Muscle of leg (tissue), 11 donors: ENCODE results near the gene ATP8A2. TPM values are rescaled to one million over a fixed set of nuclear protein-coding genes. Genes with fewer than 3 reads are reported as not detected.
"Not testable (repeated sequence)": the region's sequence is repeated elsewhere in the genome, so short reads cannot be mapped to it uniquely, and the experiment has no call there.

Source experiments
- DNase-seq: peaks from one replicate; pipeline ENCODE4 v3.0.0; 2013
- H3K27ac ChIP-seq: one replicate; pipeline ENCODE4 v1.5.1; 2013; ENCODE audit warnings: mild to moderate bottlenecking, low read length, control low read depth
- H3K27me3 ChIP-seq: one replicate; pipeline ENCODE4 v1.6.1; 2013; ENCODE audit warnings: low read length; ENCODE audit not compliant: control insufficient read depth, insufficient read depth
- H3K36me3 ChIP-seq: one replicate; pipeline ENCODE4 v1.6.1; 2013; ENCODE audit warnings: low read length; ENCODE audit not compliant: control insufficient read depth, insufficient read depth
- H3K4me1 ChIP-seq: one replicate; pipeline ENCODE4 v1.6.1; 2013; ENCODE audit warnings: low read length; ENCODE audit not compliant: control insufficient read depth, insufficient read depth
- H3K4me3 ChIP-seq: one replicate; pipeline ENCODE4 v1.5.1; 2013; ENCODE audit warnings: low read length, control low read depth
- H3K9me3 ChIP-seq: replicated peaks from 2 replicates; pipeline ENCODE4 v1.6.1; 2013; ENCODE audit warnings: low read depth, low read length; ENCODE audit not compliant: control insufficient read depth
- WGBS: methylation state at CpG from one replicate; pipeline ENCODE4 v1.1.5; 2013; ENCODE audit warnings: missing lambda C conversion rate; ENCODE audit not compliant: insufficient coverage; 5-methylcytosine and 5-hydroxymethylcytosine counted together
- polyA plus RNA-seq, 8 donors: library from polyadenylated mRNA; unstranded; fragments of 120-200 nt; gene quantifications; one replicate each; pipeline versions ENCODE4 v1.2.1 to v1.2.3, GENCODE V29; 2013; ENCODE audit warnings: inconsistent platforms in 1 of 8, low replicate concordance in 1 of 8; ENCODE audit not compliant: insufficient read length in 8 of 8, insufficient read depth in 1 of 8
- total RNA-seq: library from RNA; stranded (reverse); fragments of 120-200 nt; gene quantifications from one replicate; pipeline ENCODE4 v1.2.4, GENCODE V29; 2013

ATP8A2 gene
- total and polyA plus RNA-seq, 9 donors, result 0.89 to 2.9 (median 1.6) TPM

DNA sequence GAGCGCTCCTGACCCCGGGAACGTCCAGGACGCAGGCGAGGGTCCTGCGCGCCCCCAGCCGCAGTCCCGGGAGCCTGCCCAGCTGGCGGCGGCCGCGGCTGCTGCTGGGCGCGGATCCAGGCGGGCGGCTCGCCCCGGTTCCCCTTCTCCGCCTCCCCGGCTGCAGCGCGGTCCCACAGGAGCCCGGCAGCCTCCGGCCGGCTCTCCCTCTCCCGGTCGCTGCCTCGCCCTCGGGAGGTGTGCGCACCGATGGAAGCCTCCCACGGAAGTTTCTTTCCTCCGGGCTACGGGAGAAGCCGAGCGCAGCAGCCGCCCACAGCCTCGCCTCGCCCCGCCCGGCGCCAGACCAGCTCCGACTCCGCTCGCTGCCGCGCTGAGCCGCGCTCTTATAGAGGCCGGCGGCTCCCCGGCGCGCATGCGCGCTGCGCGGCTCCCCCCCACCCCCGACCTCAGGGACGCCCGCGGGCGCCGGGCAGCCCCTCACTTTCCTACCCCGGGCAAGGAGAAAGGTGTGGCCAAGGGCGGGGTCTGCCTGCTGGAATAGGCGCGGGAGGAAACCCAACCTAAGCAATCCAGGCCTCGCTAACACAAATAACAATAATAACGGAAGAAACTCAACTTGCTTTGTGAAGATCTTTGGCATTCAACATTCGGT lies 680.0 kb downstream of the ATP8A2 start, which contains the start of gene SHISA2:
Gene SHISA2, minus strand, starts transcription at position 360 of the 655 bp plus-strand sequence. CDS start 1,041 bp downstream, outside the sequence.
- Histone ChIP-seq H3K9me3 (no peaks in the 10 kb centered on the region), H3K27me3 (peaks cover 15% of the 10 kb centered on the region), H3K27ac (peak within 1 kb of the TSS; percentile 81), H3K36me3 (peaks cover 4% of the 10 kb centered on the region), H3K4me3 (peak within 1 kb of the TSS; percentile 68), H3K4me1 (peaks cover 30% of the 10 kb centered on the region)
- 0% methylated on average over 70 of the region's 72 CpGs for WGBS
- peak; percentile 85 for DNase-seq

DNA sequence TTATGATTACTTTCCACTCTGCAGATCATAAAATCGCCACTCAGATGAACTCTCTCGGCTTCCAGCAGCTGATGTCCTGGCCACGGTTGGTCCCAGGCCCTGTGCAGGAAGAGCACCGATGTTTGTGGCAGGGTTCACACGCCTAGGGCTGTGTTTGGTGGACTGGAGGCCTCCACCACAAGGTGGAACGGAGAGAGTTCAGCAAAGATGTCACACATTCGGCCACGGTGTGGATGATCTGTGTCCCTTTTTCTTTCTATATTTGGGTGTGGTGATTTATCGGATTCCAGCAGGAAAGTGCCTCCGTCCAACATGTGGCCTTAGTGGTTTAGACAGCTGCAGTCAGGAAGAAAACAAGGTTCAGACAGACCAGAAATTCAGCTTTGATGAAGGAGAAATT lies 680.6 kb downstream of the ATP8A2 start:
- no peaks in the 10 kb centered on the region for H3K9me3 ChIP-seq
- no peaks in the 10 kb centered on the region for H3K36me3 ChIP-seq
- peak overlapping the region; percentile 68 for H3K4me3 ChIP-seq
- peak; percentile 79 for DNase-seq
- H3K27ac ChIP-seq, result peak overlapping the region; percentile 81
- H3K4me1 ChIP-seq, result peaks cover 32% of the 10 kb centered on the region
- WGBS, result 7% methylated on average over 3 of the region's 10 CpGs
- H3K27me3 ChIP-seq, result peaks cover 15% of the 10 kb centered on the region

DNA sequence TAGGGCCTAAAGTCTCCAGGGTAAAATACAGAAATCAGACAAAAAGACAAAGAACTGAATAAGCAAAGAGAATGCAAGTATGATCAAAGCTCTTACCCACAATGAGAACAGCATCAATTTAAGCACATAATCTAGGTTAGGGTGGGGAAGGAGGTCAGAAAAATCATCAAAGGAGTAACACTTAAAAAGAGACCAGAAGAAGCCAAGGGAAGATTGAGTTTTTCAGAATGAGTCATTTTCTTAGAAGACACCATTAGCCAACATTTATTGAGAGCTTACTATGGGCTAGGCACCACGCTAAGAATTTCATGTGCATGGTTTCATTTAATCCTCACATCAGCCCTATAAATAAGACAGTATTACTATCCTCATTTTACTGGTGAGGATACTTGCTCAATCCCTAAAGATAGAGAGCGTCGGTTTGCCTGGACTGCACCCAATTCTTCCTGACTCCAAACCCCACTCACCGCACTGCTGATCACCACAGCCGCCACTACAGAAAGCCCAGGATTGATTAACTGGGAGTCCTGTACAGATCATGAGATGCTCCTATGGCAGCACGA lies 681.7 kb downstream of the ATP8A2 start:
- H3K4me1 ChIP-seq, result peaks cover 28% of the 10 kb centered on the region
- H3K27me3 ChIP-seq, result peaks cover 12% of the 10 kb centered on the region
- no peaks in the 10 kb centered on the region for H3K9me3 ChIP-seq
- DNase-seq, result no peak
- no peak overlapping the region for H3K4me3 ChIP-seq
- 58% methylated on average over 4 of the region's 6 CpGs for WGBS
- H3K36me3 ChIP-seq, result no peaks in the 10 kb centered on the region
- no peak overlapping the region for H3K27ac ChIP-seq

DNA sequence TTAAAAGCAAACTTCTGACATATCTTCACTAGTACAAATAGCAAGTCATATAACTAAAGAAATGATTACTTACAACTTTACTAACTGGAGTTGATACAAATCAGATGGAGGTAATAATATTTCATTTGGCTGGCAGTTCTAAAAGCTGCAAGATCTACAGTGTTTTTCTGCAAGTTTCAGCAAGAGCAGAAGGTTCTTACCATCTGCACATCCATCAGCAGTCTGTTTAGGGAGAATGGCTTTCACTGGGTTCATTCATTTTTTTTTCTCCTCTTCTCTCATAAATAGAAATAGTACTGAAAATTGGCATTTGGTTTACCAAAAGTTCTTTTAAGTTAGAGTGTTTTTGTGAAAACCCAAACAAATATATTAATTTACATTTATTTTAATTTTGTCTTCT lies 683.1 kb downstream of the ATP8A2 start:
- Histone ChIP-seq H3K4me3 (no peak overlapping the region), H3K36me3 (no peaks in the 10 kb centered on the region), H3K9me3 (no peaks in the 10 kb centered on the region), H3K4me1 (peaks cover 22% of the 10 kb centered on the region), H3K27ac (no peak overlapping the region), H3K27me3 (peaks cover 5% of the 10 kb centered on the region)
- no peak for DNase-seq

DNA sequence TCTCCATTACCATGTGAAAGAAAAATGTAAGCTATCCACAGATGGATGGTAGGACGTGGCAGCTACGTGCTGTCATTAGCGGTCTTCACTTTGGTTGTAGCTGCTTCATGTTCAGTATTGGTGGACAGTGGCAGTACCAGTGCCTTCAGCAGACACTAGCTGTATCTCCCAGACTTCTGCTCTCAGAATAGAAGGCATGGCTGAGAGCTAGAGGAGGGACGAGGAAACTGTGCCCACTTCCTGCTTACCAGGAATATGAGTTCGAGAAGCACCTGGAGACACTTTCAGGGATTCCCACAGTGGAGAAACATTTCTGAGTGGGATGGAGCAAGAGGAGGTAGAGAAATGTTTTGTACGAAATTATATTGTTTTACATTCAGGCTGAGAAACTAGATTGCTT lies 686.9 kb downstream of the ATP8A2 start:
- H3K4me3 ChIP-seq, result no peak overlapping the region
- 83% methylated on average over 2 of the region's 6 CpGs for WGBS
- H3K27ac ChIP-seq, result no peak overlapping the region
- H3K9me3 ChIP-seq, result no peaks in the 10 kb centered on the region
- peaks cover 10% of the 10 kb centered on the region for H3K4me1 ChIP-seq
- no peaks in the 10 kb centered on the region for H3K27me3 ChIP-seq
- no peaks in the 10 kb centered on the region for H3K36me3 ChIP-seq
- DNase-seq, result no peak

DNA sequence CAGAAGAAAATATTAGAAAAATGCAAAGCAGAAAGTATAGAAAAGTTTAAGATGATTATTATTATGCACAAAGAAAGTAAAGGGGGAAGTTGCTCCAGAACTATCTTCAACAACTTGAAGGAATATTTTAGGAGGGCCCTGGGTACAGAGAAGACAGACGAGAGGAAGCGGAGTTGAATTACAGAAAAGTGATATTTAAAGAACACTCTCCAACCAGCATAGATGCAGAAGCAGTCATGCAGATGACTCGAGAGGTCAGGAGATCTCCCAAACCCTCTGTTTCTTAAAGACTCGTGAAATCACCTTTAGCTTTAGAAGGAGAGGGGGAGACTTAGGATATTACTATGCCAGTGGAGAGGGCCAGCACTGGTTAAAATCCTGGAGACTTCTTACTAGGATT lies 688.6 kb downstream of the ATP8A2 start:
- WGBS, result 90% methylated on average over 2 of the region's 4 CpGs
- no peak for DNase-seq
- Histone ChIP-seq H3K4me1 (peaks cover 10% of the 10 kb centered on the region), H3K4me3 (no peak overlapping the region), H3K36me3 (no peaks in the 10 kb centered on the region), H3K27me3 (no peaks in the 10 kb centered on the region), H3K27ac (no peak overlapping the region), H3K9me3 (no peaks in the 10 kb centered on the region)

DNA sequence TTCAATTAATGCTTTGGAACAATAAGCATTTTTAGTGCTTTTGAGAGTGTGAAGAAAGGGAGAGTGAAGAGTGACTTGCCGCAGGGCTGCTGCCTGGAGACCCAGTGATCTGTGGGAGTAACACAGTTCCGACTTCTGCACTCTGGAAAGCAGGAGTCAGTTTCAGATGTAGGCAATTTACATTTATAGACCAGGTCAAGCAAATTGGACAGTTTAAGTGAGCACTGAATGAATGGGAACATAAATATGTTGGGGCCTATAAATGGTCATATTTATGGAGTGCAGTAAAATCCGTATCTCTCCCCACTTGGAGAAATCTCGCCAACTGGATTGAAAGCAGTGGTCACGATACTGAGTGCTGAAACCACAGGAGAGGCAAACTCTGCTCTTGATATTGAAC lies 689.5 kb downstream of the ATP8A2 start:
- no peaks in the 10 kb centered on the region for H3K36me3 ChIP-seq
- no peak overlapping the region for H3K27ac ChIP-seq
- H3K4me1 ChIP-seq, result peaks cover 10% of the 10 kb centered on the region
- H3K9me3 ChIP-seq, result no peaks in the 10 kb centered on the region
- H3K27me3 ChIP-seq, result no peaks in the 10 kb centered on the region
- no peak for DNase-seq
- no peak overlapping the region for H3K4me3 ChIP-seq
- 50% methylated on average over 2 of the region's 5 CpGs for WGBS

DNA sequence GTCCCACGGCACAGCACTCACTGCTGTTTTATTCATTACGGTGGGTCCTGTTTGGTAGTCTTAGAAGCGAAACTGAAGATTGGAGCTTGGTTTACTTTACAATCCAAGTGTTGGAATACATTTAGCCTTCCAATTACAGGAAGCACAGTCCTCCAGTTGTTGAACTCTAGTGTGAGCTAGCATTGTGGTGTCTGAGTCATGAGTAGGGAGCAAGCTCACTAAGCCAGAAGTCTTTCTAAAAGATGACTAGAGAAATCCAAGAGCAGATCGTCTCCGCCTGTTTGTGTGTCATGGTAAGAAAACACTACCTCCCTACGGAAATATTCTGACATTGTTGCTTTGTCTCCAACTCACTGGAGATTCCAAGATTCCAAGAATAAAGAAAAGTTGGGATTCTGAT lies 690.2 kb downstream of the ATP8A2 start:
- H3K36me3 ChIP-seq, result no peaks in the 10 kb centered on the region
- H3K27ac ChIP-seq, result no peak overlapping the region
- DNase-seq, result peak; percentile 68
- peaks cover 10% of the 10 kb centered on the region for H3K4me1 ChIP-seq
- WGBS, result no CpG with 5 or more reads among the region's 6 CpGs
- no peaks in the 10 kb centered on the region for H3K9me3 ChIP-seq
- H3K27me3 ChIP-seq, result no peaks in the 10 kb centered on the region
- H3K4me3 ChIP-seq, result no peak overlapping the region

DNA sequence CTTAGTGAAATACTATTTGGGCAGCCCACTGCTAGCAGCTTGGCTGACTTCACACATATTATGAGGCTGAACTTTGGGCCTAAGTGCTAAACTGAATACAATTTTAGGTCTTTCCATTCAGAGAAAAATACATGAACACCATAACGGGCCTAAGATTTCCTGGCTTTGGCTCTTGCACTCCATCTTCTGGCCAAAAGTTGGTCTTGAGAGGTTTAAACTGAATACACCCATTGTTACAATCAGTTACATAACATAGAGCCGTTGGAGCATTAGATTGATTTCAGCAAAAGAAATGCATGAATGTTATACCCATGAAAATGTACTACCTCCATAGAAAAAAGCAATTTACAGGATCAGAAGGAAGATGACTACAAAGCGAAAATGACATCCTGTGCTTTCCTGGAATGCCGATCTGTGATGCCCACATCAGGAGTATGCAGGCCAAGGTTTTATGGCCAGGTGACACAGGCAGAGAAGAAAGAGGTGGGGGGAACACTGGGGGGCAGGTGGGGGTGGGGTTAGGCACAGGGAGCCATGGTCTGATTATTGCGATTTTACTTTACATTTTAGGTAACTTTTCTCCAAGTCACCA lies 691.2 kb downstream of the ATP8A2 start:
- DNase-seq, result peak; percentile 90
- Histone ChIP-seq H3K4me3 (no peak overlapping the region), H3K27me3 (no peaks in the 10 kb centered on the region), H3K36me3 (no peaks in the 10 kb centered on the region), H3K27ac (no peak overlapping the region), H3K9me3 (no peaks in the 10 kb centered on the region), H3K4me1 (peaks cover 8% of the 10 kb centered on the region)
- no CpG with 5 or more reads among the region's 5 CpGs for WGBS

DNA sequence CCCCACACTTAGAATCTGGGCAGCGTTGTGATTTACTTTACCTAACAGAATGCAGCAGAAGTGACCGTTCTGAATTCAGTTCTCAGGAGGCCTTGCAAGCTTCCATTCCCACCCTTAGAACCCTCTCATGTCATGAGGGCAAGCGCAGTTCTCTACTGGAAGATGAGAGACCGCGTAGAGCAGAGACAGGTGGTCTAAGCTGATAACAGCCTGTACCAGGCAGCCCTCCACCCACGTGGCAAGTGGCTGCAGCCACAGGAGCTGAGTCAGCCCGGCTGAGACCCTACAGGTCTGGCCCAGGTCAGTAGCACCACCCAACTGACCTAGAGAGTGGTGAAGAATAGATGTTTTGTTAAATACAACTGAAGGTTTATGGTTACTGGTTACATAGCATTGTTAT lies 694.7 kb downstream of the ATP8A2 start:
- not testable (repeated sequence) for H3K27me3 ChIP-seq, DNase-seq, H3K4me3 ChIP-seq, H3K36me3 ChIP-seq, H3K27ac ChIP-seq, H3K4me1 ChIP-seq, H3K9me3 ChIP-seq
- 74% methylated on average over 4 of the region's 7 CpGs for WGBS
